Naive thymus-derived CD4-positive, alpha-beta T cell (primary cell): ENCODE results near the gene ADAMTS17. TPM values are rescaled to one million over a fixed set of nuclear protein-coding genes. Genes with fewer than 3 reads are reported as not detected.
"Not testable (repeated sequence)": the region's sequence is repeated elsewhere in the genome, so short reads cannot be mapped to it uniquely, and the experiment has no call there.

Source experiments
- ATAC-seq: fragments of 150-1000 bp; cut with Tn5 transposase; 2 replicates; pipeline ENCODE4 v1.10.0; 2021; ENCODE audit warnings: mild to moderate bottlenecking, moderate library complexity
- CTCF ChIA-PET: fragments of 350-600 bp; sonication (Branson Sonifier 250); formaldehyde crosslinking; loops from one replicate; lab custom pipeline; 2021; ENCODE audit warnings: antibody characterized with exemption; lab: Charles Lee
- POLR2A ChIA-PET: fragments of 350-600 bp; sonication (Branson Sonifier 250); formaldehyde crosslinking; loops from one replicate; lab custom pipeline; 2021; ENCODE audit warnings: antibody characterized with exemption, inconsistent platforms; lab: Charles Lee
- DNase-seq, 9 donors: peaks; one replicate each; pipeline versions ENCODE4 v3.0.0 to v3.0.0-alpha.2; 2020 to 2022; ENCODE audit warnings: mixed read lengths in 1 of 9
- H3K27ac ChIP-seq: one replicate; pipeline ENCODE4 v1.7.0; 2013; ENCODE audit warnings: mild to moderate bottlenecking, low read depth, low read length, moderate library complexity
- H3K27me3 ChIP-seq, 2 donors: one replicate each; pipeline ENCODE4 v1.7.0; 2013; ENCODE audit warnings: low read length in 2 of 2, mild to moderate bottlenecking in 2 of 2, moderate library complexity in 2 of 2; ENCODE audit not compliant: control insufficient read depth in 2 of 2, insufficient read depth in 2 of 2
- H3K36me3 ChIP-seq, 3 experiments: 1 replicate in 2 of 3; 2 replicates in 1 of 3; pipeline ENCODE4 v1.7.0; 2013; ENCODE audit warnings: low read length in 3 of 3, mild to moderate bottlenecking in 3 of 3, moderate library complexity in 1 of 3; ENCODE audit not compliant: insufficient read depth in 3 of 3, control insufficient read depth in 2 of 3
- H3K4me1 ChIP-seq, 2 donors: one replicate each; pipeline ENCODE4 v1.7.0; 2013; ENCODE audit warnings: low read length in 2 of 2, mild to moderate bottlenecking in 2 of 2, moderate library complexity in 1 of 2; ENCODE audit not compliant: control insufficient read depth in 2 of 2, insufficient read depth in 2 of 2
- H3K4me3 ChIP-seq: 2 replicates; pipeline ENCODE4 v1.7.0; 2013; ENCODE audit warnings: mild to moderate bottlenecking, low read length
- H3K9me3 ChIP-seq, 3 experiments: 1 replicate in 2 of 3; 2 replicates in 1 of 3; pipeline ENCODE4 v1.7.0; 2013; ENCODE audit warnings: low read length in 3 of 3; ENCODE audit not compliant: control insufficient read depth in 2 of 3
- H3K27ac Mint-ChIP-seq, 9 donors: one replicate each; pipeline ENCODE4 v1.8.0; 2020 to 2022; ENCODE audit warnings: mixed read lengths in 9 of 9, mild to moderate bottlenecking in 8 of 9, moderate library complexity in 5 of 9, inconsistent platforms in 2 of 9
- H3K27me3 Mint-ChIP-seq, 5 donors: one replicate each; pipeline ENCODE4 v1.8.0; 2021 to 2022; ENCODE audit warnings: mixed read lengths in 5 of 5, mild to moderate bottlenecking in 1 of 5
- H3K36me3 Mint-ChIP-seq, 5 donors: one replicate each; pipeline ENCODE4 v1.8.0; 2020 to 2022; ENCODE audit warnings: mixed read lengths in 5 of 5, mild to moderate bottlenecking in 3 of 5, inconsistent platforms in 1 of 5
- H3K4me1 Mint-ChIP-seq, 7 donors: one replicate each; pipeline ENCODE4 v1.8.0; 2020 to 2022; ENCODE audit warnings: mixed read lengths in 7 of 7, mild to moderate bottlenecking in 3 of 7, inconsistent platforms in 1 of 7
- H3K4me3 Mint-ChIP-seq, 10 donors: one replicate each; pipeline ENCODE4 v1.8.0; 2020 to 2022; ENCODE audit warnings: mild to moderate bottlenecking in 10 of 10, mixed read lengths in 10 of 10, moderate library complexity in 6 of 10, inconsistent platforms in 2 of 10
- H3K9me3 Mint-ChIP-seq, 11 donors: one replicate each; pipeline ENCODE4 v1.8.0; 2020 to 2022; ENCODE audit warnings: mixed read lengths in 11 of 11, mild to moderate bottlenecking in 4 of 11, inconsistent platforms in 1 of 11, moderate library complexity in 1 of 11
- intact Hi-C, 2 donors: fragments of 100-400 bp; cut with micrococcal nuclease; formaldehyde crosslinking; loops; one replicate each; pipeline ENCODE4 v1.15.1; 2023
- polyA plus RNA-seq, 2 donors: library from polyadenylated mRNA; unstranded; fragments of 300-500 nt; fragmentation: Illumina TruSeq; gene quantifications; one replicate each; pipeline ENCODE4 v1.2.3, GENCODE V29; 2021
- total RNA-seq, 6 experiments: library from RNA in 5 of 6; stranded (reverse) in 5 of 6; gene quantifications; 1 replicate in 5 of 6; 2 replicates in 1 of 6; pipeline ENCODE4 v1.2.3 and lab custom pipeline; 2021 to 2026

Gene ADAMTS17
- total and polyA plus RNA-seq, 7 experiments from 2014 or later = 1.5 to 13.5 (median 3.2) TPM

DNA sequence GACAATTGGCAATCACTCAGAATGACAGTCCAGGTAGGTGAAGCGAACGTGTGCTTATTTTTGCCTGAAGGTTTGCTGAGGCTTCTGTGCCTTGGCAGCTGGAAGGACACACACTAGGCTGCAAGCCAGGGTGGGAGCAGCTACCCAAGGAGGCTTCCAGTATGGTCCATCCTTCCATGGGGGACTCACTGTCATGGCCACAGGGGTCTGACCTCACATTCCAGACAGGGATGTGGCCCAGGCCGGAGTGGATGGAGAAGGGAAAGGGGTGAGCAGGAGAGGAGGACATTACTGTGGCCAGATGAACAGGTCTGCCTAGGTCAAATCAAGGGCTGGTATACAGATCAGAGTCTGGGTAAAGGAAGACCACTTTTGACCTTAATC lies 247.7 kb downstream of the ADAMTS17 start:
- Histone ChIP-seq H3K27ac (no peak overlapping the region), H3K27me3 (no peaks in the 10 kb centered on the region), H3K4me1 (no peaks in the 10 kb centered on the region), H3K4me3 (no peak overlapping the region), H3K9me3 (no peaks in the 10 kb centered on the region), H3K36me3 (no peaks in the 10 kb centered on the region)
- no peaks in the 10 kb centered on the region for H3K4me1 Mint-ChIP-seq
- ChIA-PET POLR2A (no interaction called here), CTCF (no interaction called here)
- H3K4me3 Mint-ChIP-seq = no peak overlapping the region
- ATAC-seq = no peak
- no peaks in the 10 kb centered on the region for H3K27me3 Mint-ChIP-seq
- DNase-seq = no peak
- no peak overlapping the region for H3K27ac Mint-ChIP-seq
- H3K36me3 Mint-ChIP-seq = peaks cover 0 to 26% (median 6%) of the 10 kb centered on the region in 5 donors
- peaks cover 0 to 4% (median 0%) of the 10 kb centered on the region in 11 donors for H3K9me3 Mint-ChIP-seq
- intact Hi-C loops = no loop called here

DNA sequence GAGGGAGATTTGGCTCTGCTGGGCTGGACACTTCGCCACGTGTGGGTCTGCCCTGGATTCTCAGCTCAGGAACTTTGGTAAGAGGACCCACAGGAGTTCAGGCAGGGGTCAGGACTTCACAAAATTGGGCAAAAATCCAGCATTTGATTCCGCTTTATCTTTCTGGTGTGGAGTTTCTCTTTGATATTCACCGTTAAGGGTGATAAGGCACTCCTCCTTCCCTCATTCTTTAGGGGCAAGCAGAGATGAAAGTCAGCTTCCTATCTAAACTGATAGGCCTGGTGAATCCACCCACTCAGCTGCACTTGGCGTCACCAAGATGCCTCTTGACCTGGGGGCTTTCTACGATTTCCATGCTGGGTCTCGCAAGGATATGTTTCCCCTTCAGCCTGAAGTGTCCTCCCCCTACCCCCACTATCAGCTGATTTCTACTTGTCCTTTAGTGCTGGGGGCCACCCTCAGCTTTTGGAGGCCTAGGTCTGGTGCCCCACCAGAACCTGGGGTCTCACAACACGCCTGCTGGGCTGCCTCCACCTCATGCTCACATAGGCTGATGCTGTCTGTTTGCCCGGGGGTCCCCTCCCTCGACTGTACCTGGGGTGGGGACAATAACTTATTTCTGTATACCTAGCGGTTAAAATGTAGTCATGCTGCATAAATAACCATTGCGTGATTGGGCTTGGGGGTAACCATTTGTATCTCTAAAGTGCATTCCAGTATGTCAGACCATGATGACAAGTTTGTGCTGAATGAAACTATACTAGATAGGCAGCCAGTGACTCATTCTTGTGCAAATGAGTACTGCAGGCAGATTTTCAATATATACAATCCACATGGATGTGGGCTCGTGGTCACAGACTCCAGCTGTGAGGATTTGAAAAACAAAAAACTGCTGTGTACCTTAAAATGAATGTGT lies 248.3 kb downstream of the ADAMTS17 start:
- CTCF ChIA-PET = no interaction called here
- ATAC-seq (no peak), DNase-seq (no peak)
- Histone ChIP-seq H3K9me3 (no peaks in the 10 kb centered on the region), H3K4me3 (no peak overlapping the region), H3K4me1 (no peaks in the 10 kb centered on the region), H3K27ac (no peak overlapping the region), H3K27me3 (no peaks in the 10 kb centered on the region), H3K36me3 (no peaks in the 10 kb centered on the region)
- intact Hi-C loops = no loop called here
- Mint-ChIP-seq H3K9me3 (peaks cover 0 to 4% (median 0%) of the 10 kb centered on the region in 11 donors), H3K27ac (peak overlapping the region in 1 of 9 donors; percentile 39), H3K4me3 (no peak overlapping the region), H3K4me1 (no peaks in the 10 kb centered on the region), H3K36me3 (peaks cover 0 to 26% (median 6%) of the 10 kb centered on the region in 5 donors), H3K27me3 (no peaks in the 10 kb centered on the region)
- POLR2A ChIA-PET = no interaction called here

- intact Hi-C loops = no loop called here
- H3K4me1 ChIP-seq = no peaks in the 10 kb centered on the region
Observed at GRCh38 chr15:100092034-100092433, 249.7 kb downstream of the ADAMTS17 start.

DNA sequence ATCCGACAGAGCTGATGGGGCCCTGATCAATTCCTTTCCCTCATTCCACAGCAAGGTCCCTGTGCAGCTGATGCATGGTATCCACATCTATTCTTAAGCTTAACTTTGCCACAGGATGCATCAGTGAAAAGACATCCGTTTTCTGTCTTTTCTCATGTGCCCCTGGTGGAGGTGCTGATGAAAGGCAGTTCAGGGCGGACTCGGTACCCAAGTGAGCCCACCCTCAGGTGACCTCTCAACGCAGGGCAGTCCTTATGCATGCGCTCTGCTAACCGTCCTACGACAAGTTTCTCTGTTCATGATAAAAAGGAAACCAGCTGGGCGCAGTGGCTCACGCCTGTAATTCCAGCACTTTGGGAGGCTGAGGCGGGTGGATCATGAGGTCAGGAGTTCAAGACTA lies 251.4 kb downstream of the ADAMTS17 start:
- Histone ChIP-seq H3K9me3 (no peaks in the 10 kb centered on the region), H3K4me1 (no peaks in the 10 kb centered on the region), H3K27me3 (no peaks in the 10 kb centered on the region), H3K4me3 (no peak overlapping the region), H3K27ac (no peak overlapping the region), H3K36me3 (no peaks in the 10 kb centered on the region)
- Mint-ChIP-seq H3K36me3 (peaks cover 0 to 41% (median 17%) of the 10 kb centered on the region in 5 donors), H3K9me3 (peaks cover 0 to 17% (median 4%) of the 10 kb centered on the region in 11 donors), H3K27me3 (no peaks in the 10 kb centered on the region), H3K27ac (no peak overlapping the region), H3K4me1 (no peaks in the 10 kb centered on the region), H3K4me3 (no peak overlapping the region)
- ChIA-PET CTCF (no interaction called here), POLR2A (no interaction called here)
- no peak for ATAC-seq
- intact Hi-C loops = no loop called here
- DNase-seq = no peak

More at GRCh38 chr15:100092034-100092433, 249.7 kb downstream of the ADAMTS17 start:
- Histone ChIP-seq H3K27ac (no peak overlapping the region), H3K36me3 (no peaks in the 10 kb centered on the region), H3K4me3 (no peak overlapping the region), H3K9me3 (no peaks in the 10 kb centered on the region), H3K27me3 (no peaks in the 10 kb centered on the region)
- ATAC-seq (no peak), DNase-seq (no peak)
- ChIA-PET POLR2A (no interaction called here), CTCF (no interaction called here)
- Mint-ChIP-seq H3K4me3 (no peak overlapping the region), H3K9me3 (peaks cover 0 to 10% (median 0%) of the 10 kb centered on the region in 11 donors), H3K4me1 (no peaks in the 10 kb centered on the region), H3K36me3 (peaks cover 0 to 29% (median 9%) of the 10 kb centered on the region in 5 donors), H3K27ac (no peak overlapping the region), H3K27me3 (no peaks in the 10 kb centered on the region)

- H3K27me3 Mint-ChIP-seq, H3K4me1 Mint-ChIP-seq, H3K4me3 ChIP-seq, H3K27ac Mint-ChIP-seq, ATAC-seq, H3K4me3 Mint-ChIP-seq, POLR2A ChIA-PET, CTCF ChIA-PET, H3K27me3 ChIP-seq, DNase-seq, H3K27ac ChIP-seq, H3K36me3 ChIP-seq, H3K4me1 ChIP-seq, intact Hi-C loops, H3K9me3 ChIP-seq: not testable (repeated sequence)
- Mint-ChIP-seq H3K9me3 (peaks cover 0 to 16% (median 4%) of the 10 kb centered on the region in 11 donors), H3K36me3 (peaks cover 0 to 39% (median 29%) of the 10 kb centered on the region in 5 donors)
Observed at GRCh38 chr15:100084042-100084821, 257.5 kb downstream of the ADAMTS17 start.

DNA sequence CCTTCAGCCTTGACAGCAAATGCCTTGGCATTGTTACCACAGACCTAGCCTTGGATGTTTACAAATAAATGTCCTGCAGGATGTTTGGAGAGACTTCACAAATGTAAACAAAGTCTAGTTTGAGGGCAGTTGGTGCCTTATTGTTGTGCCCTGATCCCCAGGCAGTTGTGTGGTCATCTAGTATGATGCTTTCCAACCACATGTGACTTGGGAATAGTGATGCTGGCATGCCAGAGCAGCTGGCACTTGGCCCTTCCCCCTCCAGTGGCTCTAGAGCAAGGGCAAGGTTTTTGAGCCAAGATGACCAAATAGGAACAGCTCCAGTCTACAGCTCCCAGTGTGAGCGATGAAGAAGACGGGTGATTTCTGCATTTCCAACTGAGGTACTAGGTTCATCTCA lies 258.2 kb downstream of the ADAMTS17 start:
- H3K27ac Mint-ChIP-seq = no peak overlapping the region
- H3K4me1 ChIP-seq = no peaks in the 10 kb centered on the region
- ATAC-seq (no peak), DNase-seq (no peak)
- intact Hi-C loops = no loop called here
- H3K9me3 ChIP-seq = no peaks in the 10 kb centered on the region
- H3K27me3 Mint-ChIP-seq = no peaks in the 10 kb centered on the region
- H3K36me3 ChIP-seq = no peaks in the 10 kb centered on the region
- CTCF ChIA-PET = no interaction called here
- peaks cover 0 to 16% (median 2%) of the 10 kb centered on the region in 11 donors for H3K9me3 Mint-ChIP-seq
- no peaks in the 10 kb centered on the region for H3K4me1 Mint-ChIP-seq
- H3K4me3 ChIP-seq = no peak overlapping the region
- H3K36me3 Mint-ChIP-seq = peaks cover 0 to 39% (median 31%) of the 10 kb centered on the region in 5 donors
- no peak overlapping the region for H3K4me3 Mint-ChIP-seq
- POLR2A ChIA-PET = no interaction called here
- no peaks in the 10 kb centered on the region for H3K27me3 ChIP-seq
- H3K27ac ChIP-seq = no peak overlapping the region
